WTC11 (cell line): ENCODE measurements around the gene CORO7. TPM values are rescaled to one million over a fixed set of nuclear protein-coding genes. Genes with fewer than 3 reads are reported as not detected.
A peak's percentile ranks its signal among the peaks of the same experiment; 100 is the strongest.

ENCODE experiments used
- ATAC-seq: fragments of 200-7000 bp; cut with Tn5 transposase; 2 replicates; pipeline ENCODE4 v1.10.0; 2021; ENCODE audit warnings: mild to moderate bottlenecking, moderate library complexity
- CTCF ChIA-PET: fragments of 300-600 bp; sonication (Branson Sonifier 250); formaldehyde crosslinking; loops from one replicate; lab custom pipeline; 2021; ENCODE audit warnings: antibody characterized with exemption; lab: Charles Lee
- POLR2A ChIA-PET: fragments of 350-600 bp; sonication (Branson Sonifier 250); formaldehyde crosslinking; loops from one replicate; lab custom pipeline; 2021; ENCODE audit warnings: antibody characterized with exemption; lab: Charles Lee
- DNase-seq: peaks from one replicate; pipeline ENCODE4 v3.0.0; 2021; ENCODE audit warnings: low spot score
- H3K27ac Mint-ChIP-seq: 2 replicates; pipeline ENCODE4 v1.8.0; 2021; ENCODE audit warnings: mixed read lengths
- H3K27me3 Mint-ChIP-seq: 2 replicates; pipeline ENCODE4 v1.8.0; 2021; ENCODE audit warnings: low read depth, mild to moderate bottlenecking, moderate library complexity, mixed read lengths
- H3K36me3 Mint-ChIP-seq: 2 replicates; pipeline ENCODE4 v1.8.0; 2021; ENCODE audit warnings: mixed read lengths
- H3K4me1 Mint-ChIP-seq: 2 replicates; pipeline ENCODE4 v1.8.0; 2022; ENCODE audit warnings: mixed read lengths
- H3K4me3 Mint-ChIP-seq: 2 replicates; pipeline ENCODE4 v1.8.0; 2021; ENCODE audit warnings: mild to moderate bottlenecking, moderate library complexity, mixed read lengths
- H3K9me3 Mint-ChIP-seq: 2 replicates; pipeline ENCODE4 v1.8.0; 2021; ENCODE audit warnings: mixed read lengths
- ATF3 ChIP-seq: sonication (generic); formaldehyde crosslinking; conservative IDR thresholded peaks from 2 replicates; pipeline ENCODE4 v1.8.1; 2022; ENCODE audit warnings: mild to moderate bottlenecking, missing genetic modification reagents
- ATF6 ChIP-seq: sonication (generic); formaldehyde crosslinking; IDR thresholded peaks from 2 replicates; pipeline ENCODE4 v1.8.1; 2023; ENCODE audit warnings: mild to moderate bottlenecking, missing genetic modification reagents
- CREB1 ChIP-seq: sonication (generic); formaldehyde crosslinking; IDR thresholded peaks from 2 replicates; pipeline ENCODE4 v1.8.0; 2023; ENCODE audit warnings: mild to moderate bottlenecking, missing genetic modification reagents
- ETV6 ChIP-seq: sonication (generic); formaldehyde crosslinking; IDR thresholded peaks from 2 replicates; pipeline ENCODE4 v1.8.1; 2022; ENCODE audit warnings: mild to moderate bottlenecking, missing genetic modification reagents
- IRF1 ChIP-seq: sonication (generic); formaldehyde crosslinking; IDR thresholded peaks from 2 replicates; pipeline ENCODE4 v1.8.0; 2023; ENCODE audit warnings: missing genetic modification reagents
- IRF2 ChIP-seq: sonication (generic); formaldehyde crosslinking; IDR thresholded peaks from 2 replicates; pipeline ENCODE4 v1.8.0; 2022; ENCODE audit warnings: low read depth, missing genetic modification reagents, borderline replicate concordance
- MYBL2 ChIP-seq: sonication (generic); formaldehyde crosslinking; IDR thresholded peaks from 2 replicates; pipeline ENCODE4 v1.8.1; 2023; ENCODE audit warnings: mild to moderate bottlenecking, moderate library complexity, missing genetic modification reagents
- NR2C2 ChIP-seq: sonication (generic); formaldehyde crosslinking; IDR thresholded peaks from 2 replicates; pipeline ENCODE4 v1.8.0; 2022; ENCODE audit warnings: mild to moderate bottlenecking, missing genetic modification reagents
- RELA ChIP-seq: sonication (generic); formaldehyde crosslinking; IDR thresholded peaks from 2 replicates; pipeline ENCODE4 v1.8.1; 2022; ENCODE audit warnings: missing genetic modification reagents, mild to moderate bottlenecking, borderline replicate concordance
- SMAD3 ChIP-seq: sonication (generic); formaldehyde crosslinking; IDR thresholded peaks from 2 replicates; pipeline ENCODE4 v1.8.0; 2022; ENCODE audit warnings: missing genetic modification reagents, mild to moderate bottlenecking, borderline replicate concordance
- SOX15 ChIP-seq: fragments of 250-450 bp; sonication (Bioruptor Pico); IDR thresholded peaks from 2 replicates; pipeline ENCODE4 v1.9.0; 2021; ENCODE audit warnings: mild to moderate bottlenecking
- TEAD1 ChIP-seq: sonication (generic); formaldehyde crosslinking; IDR thresholded peaks from 2 replicates; pipeline ENCODE4 v1.8.0; 2022; ENCODE audit warnings: mild to moderate bottlenecking, missing genetic modification reagents
- ZNF121 ChIP-seq: sonication (generic); formaldehyde crosslinking; IDR thresholded peaks from 2 replicates; pipeline ENCODE4 v1.8.0; 2023; ENCODE audit warnings: missing genetic modification reagents
- ZNF317 ChIP-seq: sonication (generic); formaldehyde crosslinking; IDR thresholded peaks from 2 replicates; pipeline ENCODE4 v1.8.1; 2023; ENCODE audit warnings: low read depth, mild to moderate bottlenecking, moderate library complexity, missing genetic modification reagents, borderline replicate concordance
- ZNF396 ChIP-seq: fragments of 250-450 bp; sonication (Bioruptor Pico); IDR thresholded peaks from 2 replicates; pipeline ENCODE4 v1.8.0; 2021; ENCODE audit warnings: mild to moderate bottlenecking, moderate library complexity, borderline replicate concordance
- ZNF416 ChIP-seq: fragments of 250-450 bp; sonication (Bioruptor Pico); IDR thresholded peaks from 2 replicates; pipeline ENCODE4 v1.9.0; 2021; ENCODE audit warnings: mild to moderate bottlenecking, inconsistent platforms
- ZNF423 ChIP-seq: fragments of 250-450 bp; sonication (Bioruptor Pico); IDR thresholded peaks from 2 replicates; pipeline ENCODE4 v2.1.2; 2022; ENCODE audit warnings: mild to moderate bottlenecking, moderate library complexity
- ZNF512 ChIP-seq: sonication (generic); formaldehyde crosslinking; IDR thresholded peaks from 2 replicates; pipeline ENCODE4 v1.8.1; 2022; ENCODE audit warnings: missing genetic modification reagents, borderline replicate concordance
- ZNF532 ChIP-seq: fragments of 250-450 bp; sonication (Bioruptor Pico); IDR thresholded peaks from 2 replicates; pipeline ENCODE4 v1.9.0; 2021; ENCODE audit warnings: mild to moderate bottlenecking, borderline replicate concordance
- total RNA-seq: library from RNA; stranded (reverse); gene quantifications from 3 replicates; pipeline ENCODE4 v1.2.3, GENCODE V29; 2021

CORO7 gene
- total RNA-seq, 1 experiment from 2014 or later: 45.5 TPM

DNA sequence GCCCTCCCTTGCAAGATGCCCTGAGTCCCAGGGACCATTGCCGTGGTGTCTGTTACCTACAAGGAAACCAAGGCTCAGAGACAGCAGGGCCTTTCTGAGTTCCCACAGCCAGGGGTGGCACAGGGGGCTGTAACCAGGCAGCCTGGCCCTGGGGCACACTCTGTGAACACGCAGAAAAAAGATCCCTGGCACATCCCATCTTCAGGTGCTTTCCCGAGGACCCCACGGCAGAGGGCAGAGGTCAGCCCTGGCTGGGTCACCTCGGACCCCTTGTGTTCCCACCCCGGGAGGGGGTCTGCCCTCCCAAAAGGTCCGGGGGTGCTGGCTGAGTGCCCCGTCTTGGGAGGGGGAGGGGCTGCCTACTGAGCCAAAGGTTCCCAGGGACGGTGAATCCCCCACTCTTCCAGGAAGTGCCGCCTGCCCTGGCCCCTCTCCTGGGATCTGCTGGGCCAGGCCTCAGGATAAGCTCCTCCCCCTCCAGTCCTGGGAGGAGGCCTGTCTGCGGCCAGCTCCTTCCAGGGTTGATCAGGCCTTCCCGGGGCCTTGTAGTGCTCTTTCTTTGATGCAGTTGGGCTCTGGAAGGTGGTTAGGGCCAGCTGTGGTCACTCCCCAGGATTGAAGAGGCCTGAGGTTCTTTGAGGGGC lies 92.4 kb downstream of the CORO7 start:
- Mint-ChIP-seq H3K9me3 (no peaks in the 10 kb centered on the region), H3K36me3 (no peaks in the 10 kb centered on the region), H3K4me3 (no peak overlapping the region), H3K27me3 (no peaks in the 10 kb centered on the region), H3K4me1 (peaks cover 29% of the 10 kb centered on the region), H3K27ac (peak overlapping the region; percentile 93)
- ChIA-PET CTCF (interaction anchor here (0.7 to 9.2 kb wide), 18 partner anchors 9 to 301 kb away, joined by 3 to 91 read pairs (median 5); partner anchors contain the start of genes GLIS2, MGRN1 and PAM16), POLR2A (interaction anchor here (0.6 to 1.4 kb wide), 8 partner anchors 8 to 80 kb away, joined by 3 to 10 read pairs (median 4); partner anchors contain the start of gene GLIS2)
- TF ChIP-seq CREB1 (CRISPR knock-in tag): no peak
- DNase-seq (peak; percentile 68), ATAC-seq (peak; percentile 75)

GRCh38 chr16:4323071-4323844 lies 93.1 kb downstream of the CORO7 start:
- Mint-ChIP-seq H3K27ac (no peak overlapping the region), H3K27me3 (no peaks in the 10 kb centered on the region), H3K9me3 (no peaks in the 10 kb centered on the region), H3K4me1 (peaks cover 31% of the 10 kb centered on the region), H3K4me3 (no peak overlapping the region)
- ATAC-seq (no peak), DNase-seq (no peak)
- POLR2A ChIA-PET: interaction anchor here (0.7 to 1.4 kb wide), 5 partner anchors 13 to 52 kb away, joined by 3 to 10 read pairs (median 4); no protein-coding TSS in a partner anchor
- TF ChIP-seq ZNF317 (no peak), ZNF121 (CRISPR knock-in tag) (no peak), SOX15 (CRISPR knock-in tag) (no peak), ATF3 (no peak), NR2C2 (CRISPR knock-in tag) (no peak), ZNF396 (CRISPR knock-in tag) (no peak), ZNF416 (no peak), ZNF532 (CRISPR knock-in tag) (no peak), CREB1 (CRISPR knock-in tag) (no peak), TEAD1 (CRISPR knock-in tag) (no peak), RELA (CRISPR knock-in tag) (no peak)
- TF ChIP-seq, all 79 proteins: peak for 0
- no peaks in the 10 kb centered on the region for H3K36me3 Mint-ChIP-seq
- CTCF ChIA-PET: interaction anchor here (0.7 to 9.2 kb wide), 15 partner anchors 8 to 80 kb away, joined by 3 to 91 read pairs (median 5); partner anchors contain the start of genes GLIS2 and PAM16

GRCh38 chr16:4322121-4323052 lies 94.0 kb downstream of the CORO7 start:
- H3K27ac Mint-ChIP-seq: no peak overlapping the region
- no peaks in the 10 kb centered on the region for H3K36me3 Mint-ChIP-seq
- peaks cover 38% of the 10 kb centered on the region for H3K4me1 Mint-ChIP-seq
- no peak for DNase-seq
- no peak for ATAC-seq
- no peaks in the 10 kb centered on the region for H3K27me3 Mint-ChIP-seq
- CTCF ChIA-PET: interaction anchor here (2.4 to 9.2 kb wide), 4 partner anchors 12 to 81 kb away, joined by 13 to 91 read pairs (median 31); no protein-coding TSS in a partner anchor
- no peaks in the 10 kb centered on the region for H3K9me3 Mint-ChIP-seq
- POLR2A ChIA-PET: interaction anchor here (0.7 kb wide), 1 partner anchor 51 kb away, joined by 3 read pairs; no protein-coding TSS in a partner anchor
- no peak overlapping the region for H3K4me3 Mint-ChIP-seq
- no peak for TF ChIP-seq IRF2
- no peak for TF ChIP-seq CREB1 (CRISPR knock-in tag)
- no peak for TF ChIP-seq ZNF423 (CRISPR knock-in tag)
- no peak for TF ChIP-seq ETV6
- TF ChIP-seq IRF1 (CRISPR knock-in tag): no peak
- TF ChIP-seq ATF6 (CRISPR knock-in tag): no peak
- TF ChIP-seq SMAD3 (CRISPR knock-in tag): no peak
- no peak for TF ChIP-seq ZNF512 (CRISPR knock-in tag)
- no peak for TF ChIP-seq MYBL2
